ENCODE results near the gene TSNAXIP1.

DNA sequence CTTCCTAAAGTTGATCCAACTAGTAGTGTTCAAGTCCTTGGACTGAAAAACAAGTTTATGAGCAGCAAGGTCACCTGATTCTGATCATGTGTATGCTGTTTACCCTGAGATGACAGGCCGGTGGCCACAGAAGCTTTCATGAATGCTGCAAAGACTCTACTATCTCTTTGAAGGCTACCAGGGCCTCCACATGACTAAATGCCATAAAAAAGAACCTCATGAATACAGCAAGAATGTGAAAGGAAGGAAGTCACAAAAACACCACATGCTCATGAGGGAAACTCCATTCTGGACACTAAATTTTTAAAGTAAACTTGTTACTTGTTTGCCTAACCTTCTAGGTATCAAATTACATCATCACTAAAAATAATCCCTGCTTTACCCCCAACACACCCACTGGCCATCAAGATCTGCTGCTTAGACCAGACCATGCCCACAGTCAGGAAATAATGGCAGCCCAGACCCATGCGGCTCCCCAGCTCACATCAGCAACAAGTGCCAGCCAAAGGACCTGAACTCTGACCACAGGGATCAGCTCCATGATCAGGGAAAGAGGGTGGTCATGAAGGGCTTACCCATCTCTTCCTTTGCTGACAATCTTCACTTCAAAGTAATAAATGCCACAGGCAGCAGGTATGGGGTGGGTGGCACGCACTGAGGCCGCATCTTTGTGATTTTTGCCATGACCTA lies 1.7 kb upstream of the TSNAXIP1 start:
- TF ChIP-seq SP1 (IDR thresholded peaks at IDR 0.05; ENCODE audit: low read depth) (no peak), CEBPB (IDR thresholded peaks at IDR 0.05; ENCODE audit: low read depth) (no peak), EZH2phosphoT487 (IDR thresholded peaks at IDR 0.05; ENCODE audit: borderline replicate concordance) (no peak), RAD21 (IDR thresholded peaks at IDR 0.05; ENCODE audit: low read depth) (no peak), POLR2AphosphoS5 (IDR thresholded peaks at IDR 0.05; ENCODE audit: low read depth, low read length) (no peak), POLR2A (IDR thresholded peaks at IDR 0.05; ENCODE audit: borderline replicate concordance, extremely low read depth, insufficient read depth, insufficient read length) (no peak), SIN3A (IDR thresholded peaks at IDR 0.05; ENCODE audit: low read depth) (no peak), JUND (IDR thresholded peaks at IDR 0.05) (no peak), EGR1 (IDR thresholded peaks at IDR 0.05; ENCODE audit: low read depth) (no peak), EZH2 (IDR thresholded peaks at IDR 0.05) (no peak), TCF7L2 (IDR thresholded peaks at IDR 0.05; ENCODE audit: borderline replicate concordance, extremely low read depth, insufficient read depth, insufficient read length) (no peak)
- TF ChIP-seq, protein P1, sequence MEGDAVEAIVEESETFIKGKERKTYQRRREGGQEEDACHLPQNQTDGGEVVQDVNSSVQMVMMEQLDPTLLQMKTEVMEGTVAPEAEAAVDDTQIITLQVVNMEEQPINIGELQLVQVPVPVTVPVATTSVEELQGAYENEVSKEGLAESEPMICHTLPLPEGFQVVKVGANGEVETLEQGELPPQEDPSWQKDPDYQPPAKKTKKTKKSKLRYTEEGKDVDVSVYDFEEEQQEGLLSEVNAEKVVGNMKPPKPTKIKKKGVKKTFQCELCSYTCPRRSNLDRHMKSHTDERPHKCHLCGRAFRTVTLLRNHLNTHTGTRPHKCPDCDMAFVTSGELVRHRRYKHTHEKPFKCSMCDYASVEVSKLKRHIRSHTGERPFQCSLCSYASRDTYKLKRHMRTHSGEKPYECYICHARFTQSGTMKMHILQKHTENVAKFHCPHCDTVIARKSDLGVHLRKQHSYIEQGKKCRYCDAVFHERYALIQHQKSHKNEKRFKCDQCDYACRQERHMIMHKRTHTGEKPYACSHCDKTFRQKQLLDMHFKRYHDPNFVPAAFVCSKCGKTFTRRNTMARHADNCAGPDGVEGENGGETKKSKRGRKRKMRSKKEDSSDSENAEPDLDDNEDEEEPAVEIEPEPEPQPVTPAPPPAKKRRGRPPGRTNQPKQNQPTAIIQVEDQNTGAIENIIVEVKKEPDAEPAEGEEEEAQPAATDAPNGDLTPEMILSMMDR (IDR thresholded peaks at IDR 0.05 in 2 of 3, conservative IDR thresholded peaks at IDR 0.05 in 1 of 3; ENCODE audit: borderline replicate concordance in 1 of 3, insufficient read depth in 1 of 3, low read depth in 2 of 3, low read length in 2 of 3), result no peak
- TF ChIP-seq, protein P2, sequence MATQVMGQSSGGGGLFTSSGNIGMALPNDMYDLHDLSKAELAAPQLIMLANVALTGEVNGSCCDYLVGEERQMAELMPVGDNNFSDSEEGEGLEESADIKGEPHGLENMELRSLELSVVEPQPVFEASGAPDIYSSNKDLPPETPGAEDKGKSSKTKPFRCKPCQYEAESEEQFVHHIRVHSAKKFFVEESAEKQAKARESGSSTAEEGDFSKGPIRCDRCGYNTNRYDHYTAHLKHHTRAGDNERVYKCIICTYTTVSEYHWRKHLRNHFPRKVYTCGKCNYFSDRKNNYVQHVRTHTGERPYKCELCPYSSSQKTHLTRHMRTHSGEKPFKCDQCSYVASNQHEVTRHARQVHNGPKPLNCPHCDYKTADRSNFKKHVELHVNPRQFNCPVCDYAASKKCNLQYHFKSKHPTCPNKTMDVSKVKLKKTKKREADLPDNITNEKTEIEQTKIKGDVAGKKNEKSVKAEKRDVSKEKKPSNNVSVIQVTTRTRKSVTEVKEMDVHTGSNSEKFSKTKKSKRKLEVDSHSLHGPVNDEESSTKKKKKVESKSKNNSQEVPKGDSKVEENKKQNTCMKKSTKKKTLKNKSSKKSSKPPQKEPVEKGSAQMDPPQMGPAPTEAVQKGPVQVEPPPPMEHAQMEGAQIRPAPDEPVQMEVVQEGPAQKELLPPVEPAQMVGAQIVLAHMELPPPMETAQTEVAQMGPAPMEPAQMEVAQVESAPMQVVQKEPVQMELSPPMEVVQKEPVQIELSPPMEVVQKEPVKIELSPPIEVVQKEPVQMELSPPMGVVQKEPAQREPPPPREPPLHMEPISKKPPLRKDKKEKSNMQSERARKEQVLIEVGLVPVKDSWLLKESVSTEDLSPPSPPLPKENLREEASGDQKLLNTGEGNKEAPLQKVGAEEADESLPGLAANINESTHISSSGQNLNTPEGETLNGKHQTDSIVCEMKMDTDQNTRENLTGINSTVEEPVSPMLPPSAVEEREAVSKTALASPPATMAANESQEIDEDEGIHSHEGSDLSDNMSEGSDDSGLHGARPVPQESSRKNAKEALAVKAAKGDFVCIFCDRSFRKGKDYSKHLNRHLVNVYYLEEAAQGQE (IDR thresholded peaks at IDR 0.05; ENCODE audit: low read depth), result no peak
